Esophagus squamous epithelium (tissue), 5 donors: ENCODE data around the gene COL26A1. TPM values are rescaled to one million over a fixed set of nuclear protein-coding genes. Genes with fewer than 3 reads are reported as not detected.

Source experiments
- DNase-seq: peaks from one replicate; lab custom pipeline; 2025; lab: John Stamatoyannopoulos, UW
- H3K27ac ChIP-seq, 4 donors: fragments of 200-600 bp; sonication (generic); one replicate each; pipeline ENCODE4 v1.5.1; 2016 to 2019; ENCODE audit warnings: mild to moderate bottlenecking in 1 of 4
- H3K27me3 ChIP-seq, 4 donors: fragments of 200-600 bp; sonication (generic); 1 replicate in 3 of 4; 2 replicates in 1 of 4; pipeline versions ENCODE4 v1.5.1 to v1.6.0; 2017 to 2021; ENCODE audit warnings: antibody characterized with exemption in 1 of 4
- H3K36me3 ChIP-seq, 3 donors: fragments of 200-600 bp; sonication (generic); one replicate each; pipeline ENCODE4 v1.5.1; 2016 to 2019
- H3K4me1 ChIP-seq, 3 donors: fragments of 200-600 bp; sonication (generic); one replicate each; pipeline ENCODE4 v1.5.1; 2017 to 2019
- H3K4me3 ChIP-seq, 4 donors: fragments of 200-600 bp; sonication (generic); 1 replicate in 3 of 4; 2 replicates in 1 of 4; pipeline ENCODE4 v1.5.1; 2016 to 2019; ENCODE audit warnings: mild to moderate bottlenecking in 2 of 4, moderate library complexity in 1 of 4
- H3K9me3 ChIP-seq, 3 donors: fragments of 200-600 bp; sonication (generic); one replicate each; pipeline ENCODE4 v1.5.1; 2016 to 2019
- POLR2A ChIP-seq, 4 donors: fragments of 450-650 bp; IDR thresholded peaks; one replicate each; pipeline ENCODE4 v1.6.1; 2017; ENCODE audit warnings: antibody characterized with exemption in 4 of 4, mild to moderate bottlenecking in 4 of 4, moderate library complexity in 3 of 4
- WGBS, 2 donors: methylation state at CpG; one replicate each; pipeline ENCODE4 v1.1.5; 2018; 5-methylcytosine and 5-hydroxymethylcytosine counted together
- intact Hi-C: fragments of 100-400 bp; cut with DNase I; formaldehyde crosslinking; loops from one replicate; pipeline ENCODE4 v1.15.0; 2022
- total RNA-seq, 4 donors: library from RNA; depleted of rRNA; stranded (reverse); fragments of >200 nt; gene quantifications; one replicate each; pipeline ENCODE4 v1.1.0, GENCODE V29; 2016
- TF ChIP-seq, protein P1 (sequence below), 6 experiments: fragments of 450-650 bp in 4 of 6; fragments of 200-600 bp in 2 of 6; sonication (generic) in 2 of 6; IDR thresholded peaks; one replicate each; pipeline ENCODE4 v1.5.1; 2016 to 2019; ENCODE audit warnings: antibody characterized with exemption in 6 of 6, mild to moderate bottlenecking in 4 of 6, moderate library complexity in 4 of 6
- donor health status: DM: yes; HTN: yes; CAD: no.

The COL26A1 gene
- total RNA-seq, 4 donors from 2014 or later = not detected

DNA sequence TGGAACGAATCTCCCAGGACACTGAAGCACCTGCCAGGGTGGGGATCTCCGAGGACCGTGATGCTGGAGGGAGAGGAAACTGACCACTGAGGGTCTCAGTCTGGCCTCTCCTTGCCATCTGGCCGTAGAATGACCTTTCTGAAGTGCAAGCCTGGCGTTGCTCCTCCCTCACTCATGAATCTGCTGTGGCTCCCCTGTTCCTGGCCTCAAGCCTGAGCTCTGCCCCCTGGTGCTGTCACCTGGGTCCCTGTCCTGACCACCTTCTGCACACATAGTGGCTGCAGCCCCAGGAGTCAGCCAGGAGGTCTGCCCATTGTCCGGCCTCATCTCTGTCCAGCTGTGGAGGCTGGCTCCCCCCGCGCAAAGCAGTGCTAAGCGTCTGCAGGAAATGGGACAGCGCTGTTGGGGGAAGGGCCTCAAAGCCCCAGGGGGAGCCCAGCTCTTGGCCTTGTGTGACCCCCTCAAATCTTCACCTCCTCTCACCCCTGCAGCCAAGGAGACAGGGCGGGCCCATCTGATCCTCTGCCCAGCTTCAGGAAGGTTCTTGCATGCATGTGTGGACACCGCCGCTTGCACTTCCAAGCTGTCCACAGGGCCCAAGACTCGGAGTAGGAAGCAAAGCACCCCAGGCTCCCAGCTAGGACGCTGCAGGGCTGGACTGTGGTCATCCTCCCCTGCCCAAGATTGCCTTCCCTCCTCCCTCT, 200.7 kb downstream of the COL26A1 start:
- WGBS, 2 donors = 60 to 74% methylated on average over 5 to 7 of the region's 15 CpGs
- no peak for DNase-seq

DNA sequence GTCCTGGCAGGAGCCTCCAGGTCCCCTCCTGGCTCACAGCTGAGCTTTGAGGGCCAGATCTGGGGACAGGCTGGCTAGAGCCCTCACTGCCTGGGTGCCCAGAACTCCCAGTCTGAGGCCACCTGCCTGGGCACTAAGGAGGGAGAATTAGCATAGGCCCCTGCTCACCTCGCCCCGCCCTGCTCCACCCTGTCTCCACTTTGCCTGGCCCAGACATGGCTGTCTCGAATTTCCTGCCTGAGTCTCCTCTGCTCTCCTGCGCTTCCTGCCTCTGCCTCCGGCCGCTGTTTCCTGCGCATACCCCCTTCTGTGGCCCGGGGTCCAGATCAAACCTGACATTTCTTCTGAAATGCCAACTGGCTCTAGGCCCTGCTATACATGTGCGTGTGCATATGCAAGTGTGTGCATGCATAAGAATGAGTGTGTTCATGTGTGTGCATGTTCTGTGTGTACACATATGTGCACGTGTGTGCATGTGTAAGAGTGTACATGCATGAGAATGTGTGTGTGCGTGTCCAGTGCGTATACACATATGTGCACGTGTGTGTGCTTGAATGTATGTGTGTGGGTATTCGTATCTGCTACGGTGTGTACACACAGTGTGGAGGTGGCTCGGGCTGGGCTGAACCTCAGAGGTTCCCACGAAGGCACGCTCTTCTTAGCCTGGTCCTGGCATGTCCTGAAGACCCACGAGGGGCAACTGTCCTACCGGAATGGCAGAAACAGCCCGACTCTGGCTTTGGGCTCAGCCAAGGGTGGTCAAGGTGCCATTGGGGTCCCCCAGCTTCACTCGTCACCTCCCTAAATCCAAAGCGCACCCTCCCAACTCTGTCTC, 201.5 kb downstream of the COL26A1 start:
- Histone ChIP-seq H3K27me3 (peaks cover 0 to 52% (median 1%) of the 10 kb centered on the region in 4 donors), H3K36me3 (no peaks in the 10 kb centered on the region), H3K4me3 (no peak overlapping the region), H3K27ac (no peak overlapping the region), H3K4me1 (no peaks in the 10 kb centered on the region), H3K9me3 (no peaks in the 10 kb centered on the region)
- TF ChIP-seq POLR2A (IDR thresholded peaks at IDR 0.05) = no peak
- intact Hi-C loops = no loop called here
- WGBS, 2 donors = 60 to 64% methylated on average over 17 to 21 of the region's 23 CpGs
- no peak for DNase-seq

More for the DNA sequence above, 200.7 kb downstream of the COL26A1 start:
- no peaks in the 10 kb centered on the region for H3K9me3 ChIP-seq
- H3K4me3 ChIP-seq = no peak overlapping the region
- no peak for TF ChIP-seq POLR2A (IDR thresholded peaks at IDR 0.05)
- TF ChIP-seq, protein P1, sequence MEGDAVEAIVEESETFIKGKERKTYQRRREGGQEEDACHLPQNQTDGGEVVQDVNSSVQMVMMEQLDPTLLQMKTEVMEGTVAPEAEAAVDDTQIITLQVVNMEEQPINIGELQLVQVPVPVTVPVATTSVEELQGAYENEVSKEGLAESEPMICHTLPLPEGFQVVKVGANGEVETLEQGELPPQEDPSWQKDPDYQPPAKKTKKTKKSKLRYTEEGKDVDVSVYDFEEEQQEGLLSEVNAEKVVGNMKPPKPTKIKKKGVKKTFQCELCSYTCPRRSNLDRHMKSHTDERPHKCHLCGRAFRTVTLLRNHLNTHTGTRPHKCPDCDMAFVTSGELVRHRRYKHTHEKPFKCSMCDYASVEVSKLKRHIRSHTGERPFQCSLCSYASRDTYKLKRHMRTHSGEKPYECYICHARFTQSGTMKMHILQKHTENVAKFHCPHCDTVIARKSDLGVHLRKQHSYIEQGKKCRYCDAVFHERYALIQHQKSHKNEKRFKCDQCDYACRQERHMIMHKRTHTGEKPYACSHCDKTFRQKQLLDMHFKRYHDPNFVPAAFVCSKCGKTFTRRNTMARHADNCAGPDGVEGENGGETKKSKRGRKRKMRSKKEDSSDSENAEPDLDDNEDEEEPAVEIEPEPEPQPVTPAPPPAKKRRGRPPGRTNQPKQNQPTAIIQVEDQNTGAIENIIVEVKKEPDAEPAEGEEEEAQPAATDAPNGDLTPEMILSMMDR (IDR thresholded peaks at IDR 0.05) = no peak
- intact Hi-C loops = no loop called here
- H3K27ac ChIP-seq = no peak overlapping the region
- no peaks in the 10 kb centered on the region for H3K4me1 ChIP-seq
- no peaks in the 10 kb centered on the region for H3K36me3 ChIP-seq
- H3K27me3 ChIP-seq = peaks cover 0 to 45% (median under 1%) of the 10 kb centered on the region in 4 donors

DNA sequence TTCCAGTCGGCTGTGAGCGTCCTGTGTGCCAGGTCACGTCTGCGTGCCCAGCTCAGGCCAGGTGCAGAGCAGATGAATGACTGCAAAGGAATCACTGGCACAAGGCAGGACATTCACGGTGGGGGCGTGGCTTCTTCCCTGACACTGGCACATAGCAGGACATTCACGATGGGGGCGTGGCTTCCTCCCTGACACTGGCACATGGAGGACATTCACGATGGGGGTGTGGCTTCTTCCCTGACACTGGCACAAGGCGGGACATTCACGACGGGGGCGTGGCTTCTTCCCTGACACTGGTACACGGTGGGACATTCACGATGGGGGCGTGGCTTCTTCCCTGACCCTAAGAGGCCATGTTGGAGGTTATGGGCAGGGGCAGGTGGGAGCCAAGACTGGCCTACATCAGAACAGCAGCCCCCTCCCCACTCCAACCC, 202.1 kb downstream of the COL26A1 start:
- peaks cover 0 to 52% (median 1%) of the 10 kb centered on the region in 4 donors for H3K27me3 ChIP-seq
- H3K9me3 ChIP-seq = no peaks in the 10 kb centered on the region
- no peaks in the 10 kb centered on the region for H3K36me3 ChIP-seq
- TF ChIP-seq, protein P1 (IDR thresholded peaks at IDR 0.05) = no peak
- no peak for TF ChIP-seq POLR2A (IDR thresholded peaks at IDR 0.05)
- H3K4me1 ChIP-seq = no peaks in the 10 kb centered on the region
- intact Hi-C loops = no loop called here
- DNase-seq = no peak
- no peak overlapping the region for H3K27ac ChIP-seq
- no CpG with 5 or more reads among the region's 16 CpGs for WGBS, 2 donors
- no peak overlapping the region for H3K4me3 ChIP-seq

DNA sequence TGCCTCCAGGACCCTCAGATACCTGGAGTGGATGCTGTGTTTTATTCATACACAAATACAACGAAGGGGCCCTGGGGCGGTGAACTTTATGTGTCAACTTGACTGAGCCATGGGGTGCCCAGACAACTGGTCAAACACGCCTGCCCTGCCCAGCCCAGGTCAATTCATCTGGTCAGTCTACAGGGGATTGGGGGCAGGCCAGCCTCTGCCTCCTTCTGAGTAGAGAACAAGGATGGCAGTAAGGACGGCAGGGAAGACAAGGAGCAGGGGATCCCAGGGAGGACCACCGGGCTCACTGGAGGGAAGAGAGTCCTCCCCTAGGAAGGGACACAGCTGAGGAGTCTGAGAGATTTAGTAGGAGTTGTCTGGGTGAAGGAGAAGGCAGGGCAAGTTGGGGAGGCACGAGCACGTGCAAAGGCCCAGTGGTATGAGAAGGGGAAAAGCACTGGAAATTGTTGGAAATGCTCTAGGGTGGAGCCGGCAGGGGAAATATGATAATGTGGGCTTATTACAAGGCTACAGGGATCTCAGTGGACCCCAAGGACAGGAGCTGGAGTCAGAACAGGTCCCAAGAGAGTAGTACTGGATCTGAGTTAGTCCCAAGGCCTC, 203.0 kb downstream of the COL26A1 start:
- intact Hi-C loops = no loop called here
- no peak for TF ChIP-seq POLR2A (IDR thresholded peaks at IDR 0.05)
- Histone ChIP-seq H3K36me3 (no peaks in the 10 kb centered on the region), H3K27me3 (peaks cover 0 to 48% (median 1%) of the 10 kb centered on the region in 4 donors), H3K27ac (no peak overlapping the region), H3K4me3 (no peak overlapping the region), H3K4me1 (no peaks in the 10 kb centered on the region), H3K9me3 (no peaks in the 10 kb centered on the region)
- 79 to 85% methylated on average over 4 to 8 of the region's 8 CpGs for WGBS, 2 donors
- no peak for DNase-seq

DNA sequence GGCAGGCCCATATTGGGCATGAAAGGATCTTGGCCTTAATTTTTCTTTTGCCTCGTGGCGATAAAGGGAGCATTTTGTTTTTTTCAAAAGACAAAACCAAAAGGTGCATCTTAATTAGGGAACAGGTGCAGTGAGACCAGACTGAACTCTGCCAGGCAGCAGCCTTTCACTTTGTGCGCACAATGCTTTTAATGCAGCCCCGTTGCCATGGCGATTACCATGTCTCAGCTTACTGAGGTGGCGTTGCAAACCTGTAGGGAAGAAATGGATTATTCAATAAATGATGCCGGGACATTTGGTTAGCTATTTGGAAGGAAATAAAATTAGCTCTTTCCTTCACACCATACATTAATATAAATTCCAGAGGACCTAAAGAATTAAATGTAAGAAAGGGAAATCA, 204.6 kb downstream of the COL26A1 start:
- TF ChIP-seq, protein P1 (IDR thresholded peaks at IDR 0.05) = no peak
- TF ChIP-seq POLR2A (IDR thresholded peaks at IDR 0.05) = no peak
- H3K4me1 ChIP-seq = no peaks in the 10 kb centered on the region
- peaks cover 0 to 39% (median 1%) of the 10 kb centered on the region in 4 donors for H3K27me3 ChIP-seq
- no peak for DNase-seq
- no peak overlapping the region for H3K4me3 ChIP-seq
- no peaks in the 10 kb centered on the region for H3K36me3 ChIP-seq
- intact Hi-C loops = no loop called here
- H3K27ac ChIP-seq = no peak overlapping the region
- WGBS, 2 donors = 79 to 80% methylated on average over 5 to 7 of the region's 7 CpGs
- peaks cover 0 to 5% (median 0%) of the 10 kb centered on the region in 3 donors for H3K9me3 ChIP-seq
